ENCODE measurements around the gene GNAS-AS1.

Gene GNAS-AS1

DNA sequence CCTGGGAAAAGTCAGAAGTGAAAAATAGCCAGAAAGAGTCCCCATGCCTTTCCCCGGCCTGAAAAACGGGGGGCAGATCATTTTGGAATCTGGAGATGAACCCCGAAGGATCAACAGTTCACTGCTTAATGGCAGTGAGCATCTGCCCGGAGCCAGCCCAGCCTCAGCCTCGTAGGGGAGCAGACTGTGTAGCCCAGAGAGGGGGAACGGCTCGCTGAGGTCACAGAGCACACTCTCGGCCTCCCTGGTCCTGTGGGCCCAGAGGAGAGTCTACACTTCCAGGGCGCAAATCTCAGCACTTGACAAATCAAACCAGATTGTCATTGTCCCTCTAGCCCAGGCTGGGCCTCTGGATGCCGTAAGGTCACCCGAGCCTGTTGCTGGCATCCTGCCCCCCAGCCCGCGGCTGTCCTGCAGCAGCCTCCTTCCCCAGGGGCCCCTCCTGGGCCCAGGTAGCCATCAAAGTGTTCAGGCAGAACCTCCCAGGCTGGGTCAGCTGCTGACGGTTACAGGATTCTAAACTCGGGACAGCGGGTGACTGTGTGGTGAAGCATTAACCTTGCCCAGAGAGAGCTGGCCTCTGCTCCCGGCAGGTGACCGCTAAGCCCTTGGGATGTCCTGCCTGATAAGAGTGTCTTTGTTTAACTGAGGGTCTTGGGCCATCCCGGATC lies 56.1 kb downstream of the GNAS-AS1 start:
- H3K4me3 ChIP-seq (ENCODE audit: control insufficient read depth, low read depth, low read length), result no peak overlapping the region
- no peak for DNase-seq (ENCODE audit: low read depth)
- TF ChIP-seq, protein P1, sequence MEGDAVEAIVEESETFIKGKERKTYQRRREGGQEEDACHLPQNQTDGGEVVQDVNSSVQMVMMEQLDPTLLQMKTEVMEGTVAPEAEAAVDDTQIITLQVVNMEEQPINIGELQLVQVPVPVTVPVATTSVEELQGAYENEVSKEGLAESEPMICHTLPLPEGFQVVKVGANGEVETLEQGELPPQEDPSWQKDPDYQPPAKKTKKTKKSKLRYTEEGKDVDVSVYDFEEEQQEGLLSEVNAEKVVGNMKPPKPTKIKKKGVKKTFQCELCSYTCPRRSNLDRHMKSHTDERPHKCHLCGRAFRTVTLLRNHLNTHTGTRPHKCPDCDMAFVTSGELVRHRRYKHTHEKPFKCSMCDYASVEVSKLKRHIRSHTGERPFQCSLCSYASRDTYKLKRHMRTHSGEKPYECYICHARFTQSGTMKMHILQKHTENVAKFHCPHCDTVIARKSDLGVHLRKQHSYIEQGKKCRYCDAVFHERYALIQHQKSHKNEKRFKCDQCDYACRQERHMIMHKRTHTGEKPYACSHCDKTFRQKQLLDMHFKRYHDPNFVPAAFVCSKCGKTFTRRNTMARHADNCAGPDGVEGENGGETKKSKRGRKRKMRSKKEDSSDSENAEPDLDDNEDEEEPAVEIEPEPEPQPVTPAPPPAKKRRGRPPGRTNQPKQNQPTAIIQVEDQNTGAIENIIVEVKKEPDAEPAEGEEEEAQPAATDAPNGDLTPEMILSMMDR (IDR thresholded peaks at IDR 0.05; ENCODE audit: control insufficient read depth, insufficient read depth, low read depth, low read length, missing control alignments), result no peak

- no peak for DNase-seq (ENCODE audit: low read depth)
- TF ChIP-seq, protein P1 (IDR thresholded peaks at IDR 0.05; ENCODE audit: control insufficient read depth, insufficient read depth, low read depth, low read length, missing control alignments), result no peak
- H3K4me3 ChIP-seq (ENCODE audit: control insufficient read depth, low read depth, low read length), result no peak overlapping the region
Measured at GRCh38 chr20:58793512-58794420, 56.9 kb downstream of the GNAS-AS1 start.

GRCh38 chr20:58792426-58792825 lies 58.3 kb downstream of the GNAS-AS1 start:
- TF ChIP-seq, protein P1 (IDR thresholded peaks at IDR 0.05; ENCODE audit: control insufficient read depth, insufficient read depth, low read depth, low read length, missing control alignments), result no peak
- no peak for DNase-seq (ENCODE audit: low read depth)
- H3K4me3 ChIP-seq (ENCODE audit: control insufficient read depth, low read depth, low read length), result no peak overlapping the region

GRCh38 chr20:58791286-58791685 lies 59.4 kb downstream of the GNAS-AS1 start:
- no peak overlapping the region for H3K4me3 ChIP-seq (ENCODE audit: control insufficient read depth, low read depth, low read length)
- TF ChIP-seq, protein P1 (IDR thresholded peaks at IDR 0.05; ENCODE audit: control insufficient read depth, insufficient read depth, low read depth, low read length, missing control alignments), result no peak
- no peak for DNase-seq (ENCODE audit: low read depth)

- TF ChIP-seq, protein P1 (IDR thresholded peaks at IDR 0.05; ENCODE audit: control insufficient read depth, insufficient read depth, low read depth, low read length, missing control alignments), result no peak
- no peak overlapping the region for H3K4me3 ChIP-seq (ENCODE audit: control insufficient read depth, low read depth, low read length)
- no peak for DNase-seq (ENCODE audit: low read depth)
Measured at GRCh38 chr20:58790454-58790853, 60.2 kb downstream of the GNAS-AS1 start.

GRCh38 chr20:58788896-58789544 lies 61.7 kb downstream of the GNAS-AS1 start:
- no peak overlapping the region for H3K4me3 ChIP-seq (ENCODE audit: control insufficient read depth, low read depth, low read length)
- TF ChIP-seq, protein P1 (IDR thresholded peaks at IDR 0.05; ENCODE audit: control insufficient read depth, insufficient read depth, low read depth, low read length, missing control alignments), result no peak
- no peak for DNase-seq (ENCODE audit: low read depth)
